ENCODE data around the gene ATAD3A.
"Not testable (repeated sequence)": the region's sequence is repeated elsewhere in the genome, so short reads cannot be mapped to it uniquely, and the experiment has no call there.

The ATAD3A gene

GRCh38 chr1:1511533-1512285 lies at the start of gene ATAD3A:
Gene ATAD3A (plus strand): TSS chr1:1512162. CDS start chr1:1512269, 107 bp downstream.
- peak; percentile 96 to 98 for DNase-seq

GRCh38 chr1:1462318-1462966 lies 49.5 kb upstream of the ATAD3A start:
- no peak for DNase-seq

- no peak for DNase-seq
Measured at GRCh38 chr1:1463312-1463711, 48.6 kb upstream of the ATAD3A start.

GRCh38 chr1:1468196-1468985 lies 43.6 kb upstream of the ATAD3A start:
- not testable (repeated sequence) for DNase-seq

- DNase-seq, result no peak
Measured at GRCh38 chr1:1470626-1471388, 41.2 kb upstream of the ATAD3A start.

GRCh38 chr1:1471389-1472052 lies 40.4 kb upstream of the ATAD3A start, which contains the start of gene ATAD3B:
Gene ATAD3B (plus strand): TSS chr1:1471765. CDS start chr1:1471885, 120 bp downstream.
- peak; percentile 90 to 92 for DNase-seq

- not testable (repeated sequence) for DNase-seq
Measured at GRCh38 chr1:1472053-1472876, 39.7 kb upstream of the ATAD3A start.

GRCh38 chr1:1476011-1476410 lies 36.0 kb upstream of the ATAD3A start:
- not testable (repeated sequence) for DNase-seq

- no peak for DNase-seq
Measured at GRCh38 chr1:1477206-1477605, 34.8 kb upstream of the ATAD3A start.

- no peak for DNase-seq
Measured at GRCh38 chr1:1479547-1480487, 32.1 kb upstream of the ATAD3A start.

- DNase-seq, result not testable (repeated sequence)
Measured at GRCh38 chr1:1480488-1480867, 31.5 kb upstream of the ATAD3A start.

GRCh38 chr1:1481811-1482210 lies 30.2 kb upstream of the ATAD3A start:
- not testable (repeated sequence) for DNase-seq

- DNase-seq, result no peak
Measured at GRCh38 chr1:1482856-1483255, 29.1 kb upstream of the ATAD3A start.

GRCh38 chr1:1483714-1484113 lies 28.2 kb upstream of the ATAD3A start:
- no peak for DNase-seq

GRCh38 chr1:1484976-1485750 lies 26.8 kb upstream of the ATAD3A start:
- not testable (repeated sequence) for DNase-seq

GRCh38 chr1:1485755-1486317 lies 26.1 kb upstream of the ATAD3A start:
- not testable (repeated sequence) for DNase-seq

GRCh38 chr1:1487701-1488100 lies 24.3 kb upstream of the ATAD3A start:
- no peak for DNase-seq

- no peak for DNase-seq
Measured at GRCh38 chr1:1489231-1489630, 22.7 kb upstream of the ATAD3A start.

- no peak for DNase-seq
Measured at GRCh38 chr1:1489861-1490260, 22.1 kb upstream of the ATAD3A start.

Data from NCI-H1930 (cell line).